ENCODE results near the gene PDE4A. TPM values are rescaled to one million over a fixed set of nuclear protein-coding genes. Genes with fewer than 3 reads are reported as not detected.
A peak's percentile ranks its signal among the peaks of the same experiment; 100 is the strongest.

The PDE4A gene
- total and polyA plus RNA-seq, 5 donors from 2014 or later, result 0.86 to 16.6 (median 4.0) TPM

GRCh38 chr19:10431254-10431942, 11.1 kb downstream of the PDE4A start:
- Histone ChIP-seq H3K9me3 (ENCODE audit: control insufficient read depth in 2 of 2, low read length in 2 of 2) (no peaks in the 10 kb centered on the region), H3K27me3 (ENCODE audit: control insufficient read depth, insufficient read depth, low read length) (peaks cover 4% of the 10 kb centered on the region), H3K36me3 (ENCODE audit: control insufficient read depth, insufficient read depth, low read length) (no peaks in the 10 kb centered on the region), H3K4me3 (ENCODE audit: low read depth, low read length) (peak overlapping the region; percentile 50), H3K4me1 (ENCODE audit: control insufficient read depth, insufficient read depth, low read length, poor library complexity, severe bottlenecking) (peaks cover 56% of the 10 kb centered on the region), H3K27ac (ENCODE audit: insufficient read depth, low read length, poor library complexity, severe bottlenecking) (peak overlapping the region; percentile 83)
- Mint-ChIP-seq H3K9me3 (peaks cover 0 to 4% (median 2%) of the 10 kb centered on the region in 7 donors), H3K36me3 (no peaks in the 10 kb centered on the region), H3K4me3 (peak overlapping the region; percentile 82 to 94 (median 90)), H3K4me1 (peaks cover 8 to 76% (median 39%) of the 10 kb centered on the region in 4 donors), H3K27ac (peak overlapping the region; percentile 91 to 98 (median 98)), H3K27me3 (peaks cover 38% of the 10 kb centered on the region)
- no peak for ATAC-seq (ENCODE audit: low read depth in 2 of 2)
- DNase-seq, result peak in 2 of 3 donors; percentile 29 to 56

GRCh38 chr19:10431943-10432735, 11.8 kb downstream of the PDE4A start:
- DNase-seq, result peak; percentile 63 to 77 (median 70)
- Histone ChIP-seq H3K27me3 (ENCODE audit: control insufficient read depth, insufficient read depth, low read length) (peaks cover 4% of the 10 kb centered on the region), H3K9me3 (ENCODE audit: control insufficient read depth in 2 of 2, low read length in 2 of 2) (no peaks in the 10 kb centered on the region), H3K4me3 (ENCODE audit: low read depth, low read length) (no peak overlapping the region), H3K4me1 (ENCODE audit: control insufficient read depth, insufficient read depth, low read length, poor library complexity, severe bottlenecking) (peaks cover 55% of the 10 kb centered on the region), H3K27ac (ENCODE audit: insufficient read depth, low read length, poor library complexity, severe bottlenecking) (peak overlapping the region; percentile 83), H3K36me3 (ENCODE audit: control insufficient read depth, insufficient read depth, low read length) (no peaks in the 10 kb centered on the region)
- H3K27me3 Mint-ChIP-seq, result peaks cover 39% of the 10 kb centered on the region
- peaks cover 0 to 4% (median 2%) of the 10 kb centered on the region in 7 donors for H3K9me3 Mint-ChIP-seq
- peak overlapping the region; percentile 82 to 94 (median 90) for H3K4me3 Mint-ChIP-seq
- peaks cover 8 to 73% (median 37%) of the 10 kb centered on the region in 4 donors for H3K4me1 Mint-ChIP-seq
- H3K27ac Mint-ChIP-seq, result peak overlapping the region; percentile 71 to 98 (median 91)
- no peaks in the 10 kb centered on the region for H3K36me3 Mint-ChIP-seq
- peak; percentile 33 to 50 for ATAC-seq (ENCODE audit: low read depth in 2 of 2)

- Mint-ChIP-seq H3K27ac (peak overlapping the region in 2 of 3 donors; percentile 72 to 77), H3K4me1 (peaks cover 8 to 67% (median 32%) of the 10 kb centered on the region in 4 donors), H3K36me3 (no peaks in the 10 kb centered on the region), H3K4me3 (peak overlapping the region; percentile 69 to 76 (median 74)), H3K27me3 (peaks cover 35% of the 10 kb centered on the region), H3K9me3 (peaks cover 0 to 4% (median 2%) of the 10 kb centered on the region in 7 donors)
- ATAC-seq (ENCODE audit: low read depth in 2 of 2) (no peak), DNase-seq (no peak)
- H3K27ac ChIP-seq (ENCODE audit: insufficient read depth, low read length, poor library complexity, severe bottlenecking), result peak overlapping the region; percentile 83
- H3K9me3 ChIP-seq (ENCODE audit: control insufficient read depth in 2 of 2, low read length in 2 of 2), result no peaks in the 10 kb centered on the region
- peaks cover 49% of the 10 kb centered on the region for H3K4me1 ChIP-seq (ENCODE audit: control insufficient read depth, insufficient read depth, low read length, poor library complexity, severe bottlenecking)
- H3K36me3 ChIP-seq (ENCODE audit: control insufficient read depth, insufficient read depth, low read length), result no peaks in the 10 kb centered on the region
- H3K27me3 ChIP-seq (ENCODE audit: control insufficient read depth, insufficient read depth, low read length), result peaks cover 4% of the 10 kb centered on the region
- no peak overlapping the region for H3K4me3 ChIP-seq (ENCODE audit: low read depth, low read length)
Measured at GRCh38 chr19:10432736-10433130, 12.4 kb downstream of the PDE4A start.

GRCh38 chr19:10433131-10433536, 12.8 kb downstream of the PDE4A start:
- ATAC-seq (ENCODE audit: low read depth in 2 of 2) (no peak), DNase-seq (no peak)
- peaks cover 5 to 63% (median 28%) of the 10 kb centered on the region in 4 donors for H3K4me1 Mint-ChIP-seq
- no peaks in the 10 kb centered on the region for H3K36me3 ChIP-seq (ENCODE audit: control insufficient read depth, insufficient read depth, low read length)
- no peaks in the 10 kb centered on the region for H3K36me3 Mint-ChIP-seq
- peaks cover 46% of the 10 kb centered on the region for H3K4me1 ChIP-seq (ENCODE audit: control insufficient read depth, insufficient read depth, low read length, poor library complexity, severe bottlenecking)
- peaks cover 0 to 3% (median 1%) of the 10 kb centered on the region in 7 donors for H3K9me3 Mint-ChIP-seq
- H3K9me3 ChIP-seq (ENCODE audit: control insufficient read depth in 2 of 2, low read length in 2 of 2), result no peaks in the 10 kb centered on the region
- H3K4me3 ChIP-seq (ENCODE audit: low read depth, low read length), result no peak overlapping the region
- peak overlapping the region; percentile 69 to 76 (median 74) for H3K4me3 Mint-ChIP-seq
- peak overlapping the region in 2 of 3 donors; percentile 72 to 77 for H3K27ac Mint-ChIP-seq
- H3K27me3 ChIP-seq (ENCODE audit: control insufficient read depth, insufficient read depth, low read length), result peaks cover 4% of the 10 kb centered on the region
- H3K27me3 Mint-ChIP-seq, result peaks cover 31% of the 10 kb centered on the region
- no peak overlapping the region for H3K27ac ChIP-seq (ENCODE audit: insufficient read depth, low read length, poor library complexity, severe bottlenecking)

GRCh38 chr19:10439588-10439987, 19.2 kb downstream of the PDE4A start:
- Histone ChIP-seq H3K9me3 (ENCODE audit: control insufficient read depth in 2 of 2, low read length in 2 of 2) (no peaks in the 10 kb centered on the region), H3K36me3 (ENCODE audit: control insufficient read depth, insufficient read depth, low read length) (no peaks in the 10 kb centered on the region), H3K4me1 (ENCODE audit: control insufficient read depth, insufficient read depth, low read length, poor library complexity, severe bottlenecking) (no peaks in the 10 kb centered on the region), H3K27ac (ENCODE audit: insufficient read depth, low read length, poor library complexity, severe bottlenecking) (no peak overlapping the region), H3K27me3 (ENCODE audit: control insufficient read depth, insufficient read depth, low read length) (no peaks in the 10 kb centered on the region), H3K4me3 (ENCODE audit: low read depth, low read length) (no peak overlapping the region)
- Mint-ChIP-seq H3K27ac (peak overlapping the region in 1 of 3 donors; percentile 8), H3K9me3 (no peaks in the 10 kb centered on the region), H3K4me3 (no peak overlapping the region), H3K36me3 (no peaks in the 10 kb centered on the region), H3K4me1 (peaks cover 0 to 11% (median 5%) of the 10 kb centered on the region in 4 donors), H3K27me3 (peaks cover 4% of the 10 kb centered on the region)
- no peak for DNase-seq
- no peak for ATAC-seq (ENCODE audit: low read depth in 2 of 2)

- ATAC-seq (ENCODE audit: low read depth in 2 of 2), result no peak
- no peak for DNase-seq
Measured at GRCh38 chr19:10442698-10443097, 22.4 kb downstream of the PDE4A start.

GRCh38 chr19:10449037-10449436, 28.7 kb downstream of the PDE4A start:
- H3K9me3 ChIP-seq (ENCODE audit: control insufficient read depth in 2 of 2, low read length in 2 of 2), result no peaks in the 10 kb centered on the region
- no peak overlapping the region for H3K27ac Mint-ChIP-seq
- peaks cover 14% of the 10 kb centered on the region for H3K36me3 Mint-ChIP-seq
- no peak overlapping the region for H3K4me3 Mint-ChIP-seq
- peaks cover 0 to 11% (median 3%) of the 10 kb centered on the region in 4 donors for H3K4me1 Mint-ChIP-seq
- H3K36me3 ChIP-seq (ENCODE audit: control insufficient read depth, insufficient read depth, low read length), result peaks cover 8% of the 10 kb centered on the region
- no peaks in the 10 kb centered on the region for H3K27me3 ChIP-seq (ENCODE audit: control insufficient read depth, insufficient read depth, low read length)
- DNase-seq (no peak), ATAC-seq (ENCODE audit: low read depth in 2 of 2) (no peak)
- H3K4me1 ChIP-seq (ENCODE audit: control insufficient read depth, insufficient read depth, low read length, poor library complexity, severe bottlenecking), result no peaks in the 10 kb centered on the region
- H3K4me3 ChIP-seq (ENCODE audit: low read depth, low read length), result no peak overlapping the region
- H3K9me3 Mint-ChIP-seq, result peaks cover 0 to 2% (median 0%) of the 10 kb centered on the region in 7 donors
- H3K27me3 Mint-ChIP-seq, result no peaks in the 10 kb centered on the region
- H3K27ac ChIP-seq (ENCODE audit: insufficient read depth, low read length, poor library complexity, severe bottlenecking), result no peak overlapping the region

More at GRCh38 chr19:10442698-10443097, 22.4 kb downstream of the PDE4A start:
- Mint-ChIP-seq H3K27ac (no peak overlapping the region), H3K36me3 (peaks cover 2% of the 10 kb centered on the region), H3K4me3 (no peak overlapping the region), H3K4me1 (peaks cover 0 to under 1% (median 0%) of the 10 kb centered on the region in 4 donors), H3K27me3 (no peaks in the 10 kb centered on the region), H3K9me3 (no peaks in the 10 kb centered on the region)
- Histone ChIP-seq H3K27me3 (ENCODE audit: control insufficient read depth, insufficient read depth, low read length) (no peaks in the 10 kb centered on the region), H3K9me3 (ENCODE audit: control insufficient read depth in 2 of 2, low read length in 2 of 2) (no peaks in the 10 kb centered on the region), H3K4me1 (ENCODE audit: control insufficient read depth, insufficient read depth, low read length, poor library complexity, severe bottlenecking) (no peaks in the 10 kb centered on the region), H3K36me3 (ENCODE audit: control insufficient read depth, insufficient read depth, low read length) (no peaks in the 10 kb centered on the region), H3K4me3 (ENCODE audit: low read depth, low read length) (no peak overlapping the region), H3K27ac (ENCODE audit: insufficient read depth, low read length, poor library complexity, severe bottlenecking) (no peak overlapping the region)

Measured in CD4-positive, CD25-positive, alpha-beta regulatory T cell (primary cell).